Measurements from ENCODE around the gene ZEB2. TPM values are rescaled to one million over a fixed set of nuclear protein-coding genes. Genes with fewer than 3 reads are reported as not detected.

ZEB2 gene
- total RNA-seq, 1 experiment from 2014 or later = 28.2 TPM

DNA sequence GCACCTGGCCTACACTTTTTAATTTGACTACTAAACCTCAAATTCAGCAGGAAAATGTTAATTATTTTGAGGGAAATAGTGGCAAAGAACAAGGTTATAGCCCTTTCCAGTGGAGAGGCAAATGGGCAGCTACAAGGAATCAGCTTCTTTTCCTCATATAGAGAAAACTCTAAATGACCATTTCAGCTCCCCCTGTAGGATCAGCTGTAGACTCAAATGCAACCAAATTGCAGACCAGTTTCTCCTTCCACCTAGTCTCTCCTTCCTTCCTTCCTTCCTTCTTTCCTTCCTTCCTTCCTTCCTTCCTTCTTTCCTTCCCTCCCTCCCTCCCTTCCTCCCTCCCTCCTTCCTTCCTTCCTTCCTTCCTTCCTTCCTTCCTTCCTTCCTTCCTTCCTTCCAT, 158.2 kb downstream of the ZEB2 start:
- no peaks in the 10 kb centered on the region for H3K36me3 Mint-ChIP-seq (ENCODE audit: insufficient read depth, unreplicated experiment)
- H3K27me3 Mint-ChIP-seq (ENCODE audit: insufficient read depth, unreplicated experiment) = no peaks in the 10 kb centered on the region
- H3K27ac Mint-ChIP-seq (ENCODE audit: low read depth, unreplicated experiment) = no peak overlapping the region
- ChIA-PET CTCF (interaction anchor here (0.6 kb wide), 1 partner anchor 41 kb away, joined by 3 read pairs; no protein-coding TSS in a partner anchor), POLR2A (no interaction called here)
- intact Hi-C loops (cut with micrococcal nuclease) = no loop called here
- H3K4me3 Mint-ChIP-seq (ENCODE audit: unreplicated experiment) = no peak overlapping the region
- no peak for TF ChIP-seq CTCF (IDR thresholded peaks at IDR 0.05; ENCODE audit: unreplicated experiment)
- BruUV-seq (replicated peaks) = no TSS peak
- DNase-seq (ENCODE audit: unreplicated experiment) = no peak
- peaks cover 31% of the 10 kb centered on the region for H3K4me1 Mint-ChIP-seq (ENCODE audit: insufficient read depth, unreplicated experiment)
- H3K9me3 Mint-ChIP-seq (ENCODE audit: unreplicated experiment) = no peaks in the 10 kb centered on the region

DNA sequence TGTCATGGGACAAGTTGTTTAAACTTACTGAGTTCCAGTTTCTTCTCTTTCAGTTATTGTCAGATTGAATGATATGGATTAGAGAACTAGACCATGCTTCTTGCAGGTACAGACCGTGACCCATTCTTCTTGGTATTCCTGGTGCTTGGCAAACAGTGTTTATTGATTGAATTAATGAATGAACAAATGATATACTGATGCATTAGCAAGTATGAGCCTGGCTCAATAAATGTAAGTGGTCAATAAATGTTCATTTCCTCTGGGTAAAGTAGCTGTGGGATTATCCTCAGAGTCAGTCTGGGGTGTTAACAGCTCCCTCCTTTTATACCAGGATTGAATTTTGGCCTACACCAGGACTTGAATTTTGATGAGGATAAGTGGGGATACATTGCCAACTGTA, 160.2 kb downstream of the ZEB2 start:
- no peaks in the 10 kb centered on the region for H3K9me3 Mint-ChIP-seq (ENCODE audit: unreplicated experiment)
- peak overlapping the region; percentile 90 for H3K27ac Mint-ChIP-seq (ENCODE audit: low read depth, unreplicated experiment)
- H3K4me1 Mint-ChIP-seq (ENCODE audit: insufficient read depth, unreplicated experiment) = peaks cover 24% of the 10 kb centered on the region
- TF ChIP-seq CTCF (IDR thresholded peaks at IDR 0.05; ENCODE audit: unreplicated experiment) = no peak
- BruUV-seq (replicated peaks) = no TSS peak
- CTCF ChIA-PET = interaction anchor here (0.6 kb wide), 1 partner anchor 11 kb away, joined by 3 read pairs; no protein-coding TSS in a partner anchor
- intact Hi-C loops (cut with micrococcal nuclease) = no loop called here
- no peaks in the 10 kb centered on the region for H3K27me3 Mint-ChIP-seq (ENCODE audit: insufficient read depth, unreplicated experiment)
- POLR2A ChIA-PET = interaction anchor here (0.6 to 1.2 kb wide), 2 partner anchors 148 to 266 kb away, joined by 3 read pairs; no protein-coding TSS in a partner anchor
- no peak overlapping the region for H3K4me3 Mint-ChIP-seq (ENCODE audit: unreplicated experiment)
- DNase-seq (ENCODE audit: unreplicated experiment) = no peak
- H3K36me3 Mint-ChIP-seq (ENCODE audit: insufficient read depth, unreplicated experiment) = no peaks in the 10 kb centered on the region

GRCh38 chr2:144358979-144359541, 160.9 kb downstream of the ZEB2 start:
- BruUV-seq (replicated peaks) = no TSS peak
- CTCF ChIA-PET = interaction anchor here (0.6 kb wide), 2 partner anchors 12 to 28 kb away, joined by 3 read pairs; no protein-coding TSS in a partner anchor

More at GRCh38 chr2:144358979-144359541, 160.9 kb downstream of the ZEB2 start:
- Mint-ChIP-seq H3K4me3 (ENCODE audit: unreplicated experiment) (no peak overlapping the region), H3K27ac (ENCODE audit: low read depth, unreplicated experiment) (peak overlapping the region; percentile 90), H3K36me3 (ENCODE audit: insufficient read depth, unreplicated experiment) (no peaks in the 10 kb centered on the region), H3K4me1 (ENCODE audit: insufficient read depth, unreplicated experiment) (peaks cover 24% of the 10 kb centered on the region), H3K9me3 (ENCODE audit: unreplicated experiment) (no peaks in the 10 kb centered on the region), H3K27me3 (ENCODE audit: insufficient read depth, unreplicated experiment) (no peaks in the 10 kb centered on the region)
- POLR2A ChIA-PET = interaction anchor here (0.6 to 1.2 kb wide), 4 partner anchors 28 to 535 kb away, joined by 3 to 4 read pairs (median 3); no protein-coding TSS in a partner anchor
- intact Hi-C loops (cut with micrococcal nuclease) = no loop called here
- DNase-seq (ENCODE audit: unreplicated experiment) = peak; percentile 40
- no peak for TF ChIP-seq CTCF (IDR thresholded peaks at IDR 0.05; ENCODE audit: unreplicated experiment)
